Gastrocnemius medialis (tissue), 4 donors: ENCODE measurements around the gene ITPR2. TPM values are rescaled to one million over a fixed set of nuclear protein-coding genes. Genes with fewer than 3 reads are reported as not detected.

Source experiments
- ATAC-seq, 2 donors: fragments of 150-250 bp; one replicate each; pipeline ENCODE4 v1.9.1; 2016
- DNase-seq, 2 donors: peaks; one replicate each; pipeline ENCODE4 v3.0.0-alpha.2; 2019
- H3K27ac ChIP-seq, 4 donors: fragments of 200-600 bp; sonication (generic); 1 replicate in 1 of 4; 2 replicates in 3 of 4; pipeline ENCODE4 v1.5.1; 2016 to 2018; ENCODE audit warnings: mild to moderate bottlenecking in 2 of 4, moderate library complexity in 1 of 4
- H3K27me3 ChIP-seq, 3 donors: fragments of 200-600 bp; sonication (generic) in 2 of 3; 1 replicate in 1 of 3; 2 replicates in 2 of 3; pipeline versions ENCODE4 v1.5.1 to v1.6.0; 2016 to 2019; ENCODE audit warnings: mild to moderate bottlenecking in 1 of 3, moderate library complexity in 1 of 3
- H3K36me3 ChIP-seq, 2 donors: fragments of 200-600 bp; sonication (generic) in 1 of 2; one replicate each; pipeline ENCODE4 v1.5.1; 2017 to 2018
- H3K4me1 ChIP-seq, 2 donors: fragments of 200-600 bp; sonication (generic) in 1 of 2; one replicate each; pipeline ENCODE4 v1.5.1; 2016 to 2017; ENCODE audit warnings: mild to moderate bottlenecking in 2 of 2
- H3K4me3 ChIP-seq, 4 donors: fragments of 200-600 bp; sonication (generic) in 3 of 4; 1 replicate in 1 of 4; 2 replicates in 3 of 4; pipeline ENCODE4 v1.5.1; 2016 to 2019; ENCODE audit warnings: mild to moderate bottlenecking in 2 of 4
- H3K9me3 ChIP-seq, 3 donors: fragments of 200-600 bp; sonication (generic) in 2 of 3; 1 replicate in 1 of 3; 2 replicates in 2 of 3; pipeline ENCODE4 v1.5.1; 2016 to 2019
- POLR2A ChIP-seq, 2 donors: fragments of 450-650 bp; IDR thresholded peaks; one replicate each; pipeline ENCODE4 v1.6.1; 2017; ENCODE audit warnings: antibody characterized with exemption in 2 of 2, mild to moderate bottlenecking in 2 of 2, moderate library complexity in 2 of 2
- in situ Hi-C, 4 donors: fragments of 200-750 bp; cut with MboI; loops; one replicate each; pipeline versions ENCODE4 v1.15.0 to v1.8.0; 2017; ENCODE audit warnings: low sequenced_read_pairs in 4 of 4
- intact Hi-C: fragments of 100-400 bp; cut with DNase I; formaldehyde crosslinking; loops from one replicate; pipeline ENCODE4 v1.15.1; 2023; ENCODE audit warnings: low total_unique reads
- total RNA-seq, 4 donors: library from RNA; depleted of rRNA; stranded (reverse); fragments of >200 nt; gene quantifications; one replicate each; pipeline versions ENCODE4 v1.1.0 to v1.2.3, GENCODE V29; 2016
- TF ChIP-seq, protein P1 (sequence below), 5 experiments: fragments of 450-650 bp in 3 of 5; fragments of 200-600 bp in 2 of 5; sonication (generic) in 2 of 5; IDR thresholded peaks in 4 of 5; conservative IDR thresholded peaks in 1 of 5; 1 replicate in 4 of 5; 2 replicates in 1 of 5; pipeline ENCODE4 v1.5.1; 2016 to 2019; ENCODE audit warnings: antibody characterized with exemption in 5 of 5, mild to moderate bottlenecking in 3 of 5, moderate library complexity in 3 of 5

Gene ITPR2
- total RNA-seq, 4 donors from 2014 or later: 3.8 to 23.8 (median 4.1) TPM

DNA sequence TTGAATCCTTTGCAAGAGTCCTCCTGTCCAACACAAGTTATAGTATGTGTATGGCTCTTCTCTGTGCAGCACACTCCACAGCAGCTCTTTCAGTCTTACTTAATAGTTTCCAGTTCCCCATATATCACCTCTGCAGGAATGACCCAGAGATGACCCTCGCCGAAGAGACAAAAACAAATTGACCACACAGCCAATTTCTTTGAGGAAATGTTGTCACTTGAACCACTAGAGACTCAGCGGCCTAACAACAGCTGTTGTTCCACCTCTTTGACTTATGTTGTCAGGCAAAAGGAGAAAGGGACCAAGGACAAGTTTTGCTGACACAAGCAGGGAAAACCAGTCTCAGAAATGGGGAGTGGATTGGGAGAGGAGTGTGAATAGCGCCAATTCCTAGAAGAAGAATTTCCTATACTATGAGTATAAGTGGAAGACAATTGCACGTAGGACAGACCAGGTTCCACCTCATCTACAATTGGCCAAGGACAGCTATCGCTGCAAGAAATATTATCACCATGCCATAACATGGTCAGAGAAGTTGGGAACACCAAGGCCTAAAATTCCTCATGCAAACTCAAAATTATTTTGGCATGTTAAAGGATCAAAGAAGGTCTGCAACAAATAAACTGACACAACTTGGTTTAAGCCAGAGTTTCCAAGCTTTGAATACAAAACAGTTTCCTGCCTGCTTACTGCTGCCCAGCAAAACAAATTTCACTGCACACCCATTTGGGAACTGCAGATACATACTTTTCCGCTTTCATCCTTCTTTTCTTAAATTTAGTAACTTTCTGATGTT lies 41.7 kb upstream of the ITPR2 start:
- H3K36me3 ChIP-seq: no peaks in the 10 kb centered on the region
- H3K4me3 ChIP-seq: no peak overlapping the region
- no peaks in the 10 kb centered on the region for H3K9me3 ChIP-seq
- no peak overlapping the region for H3K27ac ChIP-seq
- no peak for TF ChIP-seq POLR2A (IDR thresholded peaks at IDR 0.05)
- TF ChIP-seq, protein P1, sequence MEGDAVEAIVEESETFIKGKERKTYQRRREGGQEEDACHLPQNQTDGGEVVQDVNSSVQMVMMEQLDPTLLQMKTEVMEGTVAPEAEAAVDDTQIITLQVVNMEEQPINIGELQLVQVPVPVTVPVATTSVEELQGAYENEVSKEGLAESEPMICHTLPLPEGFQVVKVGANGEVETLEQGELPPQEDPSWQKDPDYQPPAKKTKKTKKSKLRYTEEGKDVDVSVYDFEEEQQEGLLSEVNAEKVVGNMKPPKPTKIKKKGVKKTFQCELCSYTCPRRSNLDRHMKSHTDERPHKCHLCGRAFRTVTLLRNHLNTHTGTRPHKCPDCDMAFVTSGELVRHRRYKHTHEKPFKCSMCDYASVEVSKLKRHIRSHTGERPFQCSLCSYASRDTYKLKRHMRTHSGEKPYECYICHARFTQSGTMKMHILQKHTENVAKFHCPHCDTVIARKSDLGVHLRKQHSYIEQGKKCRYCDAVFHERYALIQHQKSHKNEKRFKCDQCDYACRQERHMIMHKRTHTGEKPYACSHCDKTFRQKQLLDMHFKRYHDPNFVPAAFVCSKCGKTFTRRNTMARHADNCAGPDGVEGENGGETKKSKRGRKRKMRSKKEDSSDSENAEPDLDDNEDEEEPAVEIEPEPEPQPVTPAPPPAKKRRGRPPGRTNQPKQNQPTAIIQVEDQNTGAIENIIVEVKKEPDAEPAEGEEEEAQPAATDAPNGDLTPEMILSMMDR (IDR thresholded peaks at IDR 0.05 in 4 of 5, conservative IDR thresholded peaks at IDR 0.05 in 1 of 5): no peak
- DNase-seq: no peak
- intact Hi-C loops: no loop called here
- no peak for ATAC-seq
- peaks cover 16 to 28% of the 10 kb centered on the region in 2 donors for H3K4me1 ChIP-seq
- H3K27me3 ChIP-seq: no peaks in the 10 kb centered on the region
- in situ Hi-C loops: no loop called here

DNA sequence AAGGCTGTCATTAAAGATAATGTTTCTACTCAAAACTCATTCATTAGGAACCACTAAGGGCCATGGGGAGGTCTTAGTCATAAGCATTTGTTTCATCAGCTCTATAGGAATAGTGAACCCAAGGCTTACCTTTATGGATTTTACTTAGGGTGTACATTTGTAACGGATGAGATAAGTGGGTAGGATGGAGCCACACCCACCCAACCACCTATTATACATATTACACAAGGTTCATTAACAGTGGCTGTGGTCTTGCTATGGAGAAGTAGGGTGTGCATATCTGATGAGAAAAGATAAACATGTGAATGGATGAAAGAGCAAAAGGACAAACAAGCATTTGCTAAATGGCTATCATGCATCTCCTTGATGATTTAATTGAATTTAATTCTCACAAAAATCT lies 39.6 kb upstream of the ITPR2 start:
- DNase-seq (no peak), ATAC-seq (no peak)
- Histone ChIP-seq H3K4me1 (peaks cover under 1 to 13% of the 10 kb centered on the region in 2 donors), H3K27ac (no peak overlapping the region), H3K27me3 (no peaks in the 10 kb centered on the region), H3K9me3 (no peaks in the 10 kb centered on the region), H3K36me3 (no peaks in the 10 kb centered on the region), H3K4me3 (no peak overlapping the region)
- TF ChIP-seq POLR2A (IDR thresholded peaks at IDR 0.05): no peak
- TF ChIP-seq, protein P1 (IDR thresholded peaks at IDR 0.05 in 4 of 5, conservative IDR thresholded peaks at IDR 0.05 in 1 of 5): no peak
- intact Hi-C loops: no loop called here
- in situ Hi-C loops: no loop called here

DNA sequence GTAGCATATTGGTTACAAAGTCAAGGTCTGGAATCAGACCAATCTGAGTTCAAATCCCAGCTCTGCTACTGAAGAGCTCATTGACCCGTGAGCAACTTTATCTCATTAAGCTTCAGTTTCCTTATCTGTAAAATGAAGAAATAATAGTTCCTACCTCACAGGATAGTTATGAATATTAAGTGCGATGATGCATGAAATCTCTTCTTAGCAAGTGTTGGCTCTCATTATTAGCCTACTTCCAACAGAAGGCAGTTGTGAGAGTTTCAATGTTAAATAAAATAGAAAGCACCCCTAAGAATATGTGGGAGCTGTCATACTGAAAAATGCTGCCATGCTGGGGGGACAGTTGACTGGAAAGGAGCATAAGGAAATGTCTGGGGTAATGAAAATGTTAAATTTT lies 39.0 kb upstream of the ITPR2 start:
- H3K27ac ChIP-seq: no peak overlapping the region
- H3K36me3 ChIP-seq: no peaks in the 10 kb centered on the region
- no peak overlapping the region for H3K4me3 ChIP-seq
- DNase-seq: no peak
- peaks cover 0 to 12% of the 10 kb centered on the region in 2 donors for H3K4me1 ChIP-seq
- H3K9me3 ChIP-seq: no peaks in the 10 kb centered on the region
- H3K27me3 ChIP-seq: no peaks in the 10 kb centered on the region
- no peak for ATAC-seq
- TF ChIP-seq, protein P1 (IDR thresholded peaks at IDR 0.05 in 4 of 5, conservative IDR thresholded peaks at IDR 0.05 in 1 of 5): no peak
- intact Hi-C loops: no loop called here
- in situ Hi-C loops: no loop called here

DNA sequence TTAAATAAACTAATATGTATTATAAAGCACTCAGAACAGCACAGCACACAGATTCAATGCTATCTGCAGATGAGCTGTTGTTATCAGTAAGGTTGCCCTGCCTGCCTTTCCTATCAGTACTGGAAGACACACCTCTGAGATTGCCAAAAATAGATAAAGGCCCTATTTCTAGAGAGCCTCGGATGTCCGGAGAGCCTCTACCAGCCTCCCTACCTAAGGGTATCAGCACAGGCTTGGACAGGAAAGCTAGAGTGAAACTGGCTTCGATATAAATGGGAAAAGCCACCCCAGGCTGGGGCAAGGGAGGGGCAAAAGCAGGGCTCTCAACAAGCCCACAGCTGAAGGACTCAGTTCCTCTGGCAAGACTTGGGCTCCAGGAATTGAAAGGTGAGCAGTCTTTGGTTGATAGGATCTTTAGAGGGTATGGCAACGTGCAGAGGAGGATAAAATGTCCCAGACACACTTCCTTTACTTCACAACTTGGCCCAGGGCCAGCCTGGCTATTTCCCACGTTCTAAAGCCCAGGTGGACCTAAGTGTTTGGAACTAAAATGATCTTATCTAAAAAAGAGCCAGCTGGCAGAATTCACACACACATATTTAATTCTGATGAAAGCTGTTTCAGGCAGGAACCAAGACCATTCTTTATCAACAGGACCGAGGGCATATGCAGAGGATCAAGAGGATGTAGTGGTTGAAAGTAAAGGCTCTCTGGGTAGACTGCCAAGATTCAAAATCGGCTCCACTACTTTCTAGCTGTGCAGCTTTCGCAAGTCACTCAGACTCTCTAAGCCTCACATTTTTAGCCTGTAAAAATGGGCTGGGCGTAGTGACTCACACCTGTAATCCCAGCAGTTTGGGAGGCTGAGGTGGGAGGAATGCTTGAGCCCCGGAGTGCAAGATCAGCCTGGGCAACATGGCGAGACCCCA lies 37.8 kb upstream of the ITPR2 start:
- TF ChIP-seq, protein P1 (IDR thresholded peaks at IDR 0.05 in 4 of 5, conservative IDR thresholded peaks at IDR 0.05 in 1 of 5): no peak
- TF ChIP-seq POLR2A (IDR thresholded peaks at IDR 0.05): no peak
- Histone ChIP-seq H3K27me3 (no peaks in the 10 kb centered on the region), H3K27ac (peak overlapping the region in 3 of 4 donors; percentile 25 to 53 (median 32)), H3K4me3 (no peak overlapping the region), H3K4me1 (peaks cover 0 to 12% of the 10 kb centered on the region in 2 donors), H3K36me3 (no peaks in the 10 kb centered on the region), H3K9me3 (no peaks in the 10 kb centered on the region)
- DNase-seq (no peak), ATAC-seq (peak in 1 of 2 donors; percentile 44)
- intact Hi-C loops: no loop called here
- in situ Hi-C loops: no loop called here
